G401.6 (cell line): ENCODE results near the gene PFKL.
"Not testable (repeated sequence)": the region's sequence is repeated elsewhere in the genome, so short reads cannot be mapped to it uniquely, and the experiment has no call there.

Source experiments
- FAIRE-seq: peaks from 2 replicates; lab custom pipeline; 2012; peaks lifted over from hg19 to GRCh38; lab: Jason Lieb, UNC

Gene PFKL

GRCh38 chr21:44347911-44348451 lies 48.1 kb downstream of the PFKL start:
- FAIRE-seq, result no peak

DNA sequence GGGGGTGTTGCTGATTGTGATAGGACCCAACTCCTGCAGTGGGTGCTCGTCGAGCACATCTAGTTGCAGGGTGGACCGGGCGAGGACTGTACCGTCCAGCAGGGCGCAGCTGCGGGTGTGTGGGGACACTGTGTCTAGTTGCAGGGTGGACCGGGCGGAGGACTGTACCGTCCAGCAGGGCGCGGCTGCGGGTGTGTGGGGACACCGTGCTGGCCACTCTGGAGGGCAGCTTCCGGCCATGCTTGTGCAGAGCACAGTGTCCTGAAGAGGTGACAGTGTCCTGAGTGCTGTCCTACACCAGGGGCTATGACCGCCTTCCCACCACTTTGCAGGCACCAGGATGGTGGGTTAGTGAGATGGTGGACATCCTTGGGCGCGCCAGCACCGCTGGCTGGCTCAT lies 49.0 kb downstream of the PFKL start:
- no peak for FAIRE-seq

GRCh38 chr21:44349416-44349846 lies 49.6 kb downstream of the PFKL start:
- no peak for FAIRE-seq

GRCh38 chr21:44349847-44350772 lies 50.3 kb downstream of the PFKL start:
- FAIRE-seq, result no peak

- no peak for FAIRE-seq
Observed at GRCh38 chr21:44350773-44351481, 51.1 kb downstream of the PFKL start.

GRCh38 chr21:44351535-44352252 lies 51.8 kb downstream of the PFKL start:
- FAIRE-seq, result no peak

DNA sequence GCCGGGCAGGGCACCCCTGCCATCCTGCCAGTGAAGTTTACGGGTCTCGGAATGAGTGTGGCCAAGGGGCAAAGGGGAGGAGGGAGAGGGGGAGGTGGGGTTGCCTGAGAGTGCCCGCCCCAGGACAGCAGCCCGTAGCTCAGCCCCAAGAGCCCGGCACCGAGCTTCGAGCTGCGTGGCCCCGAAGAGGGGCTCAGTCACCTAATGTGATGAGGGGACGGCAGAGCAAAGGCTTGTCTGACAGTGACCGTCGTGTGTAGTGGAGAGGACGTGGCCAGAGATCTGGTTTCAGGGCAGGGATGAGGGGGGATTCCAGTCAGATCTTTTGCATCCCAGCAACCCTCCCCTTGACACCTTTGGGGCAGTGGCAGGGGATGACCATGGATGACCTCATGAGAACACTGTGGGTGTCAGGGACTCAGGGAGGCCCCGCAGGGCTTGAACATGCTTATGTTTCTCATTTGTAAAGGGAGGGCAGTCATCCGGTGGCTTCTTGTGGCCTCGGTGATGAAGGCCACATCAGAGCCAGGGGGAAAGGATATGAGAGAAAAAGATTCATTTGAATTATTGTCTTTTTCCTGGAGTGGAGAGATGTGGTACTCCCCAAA lies 52.5 kb downstream of the PFKL start:
- no peak for FAIRE-seq

DNA sequence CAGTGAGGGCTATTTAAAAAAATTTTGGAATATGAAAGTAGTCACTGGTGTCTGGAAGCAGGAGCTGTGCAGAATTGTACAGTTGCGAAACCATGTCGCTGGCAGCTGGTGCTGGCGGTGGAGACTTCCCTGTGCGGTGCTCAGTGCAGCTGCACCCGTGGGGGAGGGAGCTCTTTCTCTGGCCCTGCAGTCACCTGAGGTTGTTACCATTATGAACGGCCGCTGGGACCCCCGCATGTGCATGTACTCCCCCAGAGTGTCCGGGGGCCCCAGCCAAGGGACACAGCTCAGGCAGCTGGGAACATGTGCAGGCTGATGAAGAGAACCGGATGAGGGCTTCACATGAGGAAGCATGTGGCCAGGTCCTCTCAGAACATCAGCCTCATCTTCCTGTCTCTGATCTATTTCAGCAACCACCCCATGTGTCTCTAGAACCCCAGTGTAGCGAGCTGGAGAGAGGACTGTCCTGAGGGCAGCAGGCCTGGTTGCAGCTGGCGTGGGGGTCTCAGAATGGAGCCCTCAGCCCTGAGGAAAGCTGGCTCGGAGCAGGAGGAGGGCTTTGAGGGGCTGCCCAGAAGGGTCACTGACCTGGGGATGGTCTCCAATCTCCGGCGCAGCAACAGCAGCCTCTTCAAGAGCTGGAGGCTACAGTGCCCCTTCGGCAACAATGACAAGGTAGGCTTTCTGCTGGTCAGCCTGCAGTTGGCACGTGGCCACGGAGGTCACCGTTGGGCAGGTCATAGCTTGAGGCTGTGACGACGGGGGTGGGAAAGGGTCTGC lies 53.5 kb downstream of the PFKL start, which contains the start of gene TRPM2:
TSS of gene TRPM2 (plus strand) at position 431 of the 780 bp plus-strand sequence. CDS start at position 511, 80 bp downstream.
- FAIRE-seq, result no peak

DNA sequence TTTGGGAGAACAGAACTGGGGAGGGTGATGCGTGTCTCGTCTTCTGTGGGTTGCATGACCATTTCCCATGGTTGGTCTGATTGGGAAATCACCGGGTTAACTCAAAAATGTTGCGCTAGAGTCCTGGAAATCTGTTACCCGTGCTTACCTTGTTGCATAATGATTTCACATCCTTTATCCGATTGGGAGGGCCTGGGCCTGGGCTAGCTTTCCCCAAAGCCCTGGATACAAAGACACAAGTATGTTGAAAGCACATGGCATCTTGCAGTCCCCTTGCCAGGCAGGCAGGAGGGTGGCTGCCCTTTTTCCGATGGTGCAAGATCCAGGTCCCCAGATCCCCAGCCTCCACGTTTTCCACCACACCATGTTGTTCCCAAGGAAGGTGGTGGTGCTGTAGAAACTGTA lies 54.1 kb downstream of the PFKL start:
- no peak for FAIRE-seq

DNA sequence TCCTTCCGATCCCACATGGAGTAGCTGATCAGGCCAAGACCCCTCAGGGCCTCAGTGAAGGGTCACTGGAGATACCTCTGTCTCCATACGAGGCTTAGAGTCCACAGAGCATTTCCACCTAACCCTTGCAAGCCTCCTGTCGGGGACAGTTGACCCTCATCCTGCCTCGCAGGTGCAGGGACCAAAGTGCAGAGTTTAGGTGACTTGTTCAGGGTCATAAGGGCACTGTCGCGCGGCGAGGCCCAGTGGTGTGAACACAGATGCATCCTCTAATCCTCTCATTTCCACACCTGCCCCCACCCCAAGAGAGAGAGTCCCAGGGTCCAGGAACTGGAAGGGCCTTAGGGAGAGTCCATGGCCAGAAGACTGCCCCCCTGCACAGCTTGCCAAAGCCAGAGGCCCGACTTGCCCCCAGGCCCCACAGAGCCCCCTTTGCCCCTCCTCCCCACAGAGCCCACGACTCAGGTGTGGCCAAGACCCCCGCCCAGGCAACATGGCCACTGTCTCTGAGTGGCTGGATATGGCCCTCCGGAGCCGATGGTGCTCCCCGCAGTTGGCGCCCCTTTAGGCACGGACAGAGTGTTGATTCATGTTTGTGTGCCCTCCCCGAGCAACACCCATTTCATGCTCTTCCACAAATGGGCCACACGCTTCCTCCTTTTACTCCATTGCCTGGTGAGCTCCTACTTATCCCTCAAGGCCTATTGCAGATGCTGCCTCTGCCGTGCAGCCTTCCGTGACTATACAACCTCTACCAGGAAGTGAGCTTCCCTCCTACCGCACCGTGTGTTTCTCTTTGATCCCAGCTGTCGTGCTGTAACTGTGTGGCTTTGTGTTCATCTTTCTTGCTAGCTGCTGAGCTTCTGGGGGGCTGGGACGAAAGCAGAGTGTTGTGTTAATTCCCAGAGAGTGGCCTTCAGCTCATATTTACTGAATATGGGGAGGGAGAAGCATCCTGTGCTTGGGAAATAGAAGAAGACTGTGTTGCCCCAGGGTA lies 55.2 kb downstream of the PFKL start:
- no peak for FAIRE-seq

DNA sequence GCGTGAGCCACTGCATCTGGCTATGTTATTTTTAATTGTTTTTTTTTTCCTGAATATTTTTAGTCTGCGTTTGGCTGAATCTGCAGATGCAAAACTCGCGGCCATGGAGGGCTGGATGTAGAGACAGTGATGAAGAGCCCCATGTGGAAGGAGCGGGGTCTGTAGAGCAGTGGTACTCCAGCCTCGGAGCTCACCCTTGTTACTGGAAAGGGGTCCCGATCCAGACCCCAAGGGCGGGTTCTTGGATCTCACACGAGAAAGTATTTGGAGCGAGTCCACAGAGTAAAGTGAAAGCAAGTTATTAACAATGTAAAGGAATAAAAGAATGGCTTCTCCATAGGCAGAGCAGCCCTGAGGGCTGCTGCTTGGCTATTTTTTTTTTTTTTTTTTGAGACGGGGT lies 56.3 kb downstream of the PFKL start:
- no peak for FAIRE-seq

DNA sequence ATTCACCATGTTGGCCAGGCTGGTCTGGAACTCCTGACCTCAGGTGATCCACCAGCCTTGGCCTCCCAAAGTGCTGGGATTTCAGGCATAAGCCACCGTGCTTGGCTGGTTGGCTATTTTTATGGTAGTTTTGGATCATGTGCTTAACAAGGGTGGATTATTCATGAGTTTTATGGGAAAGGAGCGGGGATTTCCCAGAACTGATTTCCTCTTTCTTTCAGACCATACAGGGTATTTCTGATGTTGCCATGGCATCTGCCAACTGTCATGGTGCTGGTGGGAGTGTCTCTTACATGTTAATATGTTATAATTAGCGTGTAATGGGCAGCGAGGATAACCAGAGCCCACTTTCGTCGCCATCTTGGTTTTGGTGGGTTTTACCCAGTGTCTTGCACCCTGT lies 56.8 kb downstream of the PFKL start:
- no peak for FAIRE-seq

DNA sequence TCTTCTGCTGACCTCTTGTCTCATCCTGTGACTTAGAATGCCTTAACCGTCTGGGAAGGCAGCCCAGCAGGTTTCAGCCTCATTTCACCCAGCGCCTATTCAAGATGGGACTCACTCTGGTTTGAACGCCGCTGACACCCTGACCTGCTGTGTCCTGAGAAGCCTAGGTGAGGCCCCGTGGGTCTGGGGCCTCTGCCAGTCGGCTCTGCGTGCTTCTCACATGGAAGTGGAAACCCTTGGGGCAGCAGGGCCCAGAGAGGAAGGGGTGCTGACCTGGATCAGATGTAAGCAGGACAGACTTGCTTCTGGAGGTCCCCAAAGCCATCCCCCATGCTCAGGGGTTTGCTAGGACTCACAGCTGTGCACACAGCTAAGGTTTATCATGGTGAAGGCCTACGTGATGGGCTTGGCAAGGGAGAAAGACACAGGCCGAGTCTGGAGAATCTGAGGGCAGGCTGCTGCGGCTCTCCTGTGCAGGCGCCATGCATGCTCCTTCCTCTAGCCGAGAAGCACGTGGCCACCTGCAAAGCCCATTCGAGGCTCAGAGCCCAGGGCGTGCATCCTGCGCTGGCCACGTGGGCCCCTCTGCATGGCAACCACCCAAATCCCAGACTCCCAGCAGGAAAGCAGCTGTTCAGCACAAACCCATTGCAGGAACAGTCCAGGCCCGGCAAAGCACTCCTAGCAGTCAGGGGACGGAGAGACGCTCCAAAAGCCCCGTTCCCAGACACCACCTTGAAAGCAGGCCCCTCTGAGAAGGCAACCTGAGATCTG lies 57.4 kb downstream of the PFKL start:
- no peak for FAIRE-seq

DNA sequence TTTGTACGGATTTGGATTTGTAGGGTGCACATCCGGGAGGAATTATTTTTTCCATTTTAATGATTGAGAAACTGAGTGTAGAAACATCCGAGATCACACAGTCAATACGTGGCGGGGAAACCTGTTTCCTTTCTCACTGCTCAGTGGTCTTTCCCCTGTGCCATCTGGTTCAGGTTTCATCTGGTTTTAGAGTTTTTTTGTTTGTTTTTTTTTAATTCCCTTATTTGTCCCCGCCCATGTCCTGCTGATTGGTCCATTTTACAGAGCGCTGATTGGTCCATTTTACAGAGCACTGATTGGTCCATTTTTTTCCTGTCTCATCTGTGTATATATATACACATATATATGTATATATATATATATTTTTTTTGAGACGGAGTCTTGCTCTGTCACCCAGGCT lies 59.5 kb downstream of the PFKL start:
- FAIRE-seq, result no peak

GRCh38 chr21:44360159-44360558 lies 60.3 kb downstream of the PFKL start:
- no peak for FAIRE-seq

- not testable (repeated sequence) for FAIRE-seq
Observed at GRCh38 chr21:44361903-44362302, 62.0 kb downstream of the PFKL start.

- no peak for FAIRE-seq
Observed at GRCh38 chr21:44363278-44363677, 63.4 kb downstream of the PFKL start.

- no peak for FAIRE-seq
Observed at GRCh38 chr21:44364151-44365053, 64.5 kb downstream of the PFKL start.
